AG04449 (cell line): ENCODE data around the gene SLC27A2.

ENCODE experiments used
- CTCF ChIA-PET: fragments of 350-600 bp; formaldehyde crosslinking; extraction: SDS; loops from one replicate; lab custom pipeline; 2021; ENCODE audit warnings: antibody characterized with exemption; lab: Yijun Ruan, JAX
- POLR2A ChIA-PET: fragments of 400-600, 350-600 bp; formaldehyde crosslinking; extraction: SDS; loops from one replicate; lab custom pipeline; 2020; ENCODE audit warnings: antibody characterized with exemption, inconsistent platforms; lab: Yijun Ruan, JAX
- DNase-seq: peaks from one replicate; pipeline ENCODE4 v3.0.0-alpha.2; 2010; ENCODE audit warnings: low read depth, low spot score
- H3K4me3 ChIP-seq: 2 replicates; pipeline ENCODE4 v1.5.1; 2011; ENCODE audit warnings: low read depth, mild to moderate bottlenecking, control low read depth, low read length
- TF ChIP-seq, protein P1 (sequence below): IDR thresholded peaks from one replicate; pipeline ENCODE4 v1.5.1; 2011; ENCODE audit warnings: mild to moderate bottlenecking, moderate library complexity, low read length, control low read depth, inconsistent platforms; ENCODE audit not compliant: insufficient read depth; ENCODE audit errors: missing control alignments

SLC27A2 gene

GRCh38 chr15:50138391-50138790 is 43.6 kb upstream of the SLC27A2 start:
- TF ChIP-seq, protein P1, sequence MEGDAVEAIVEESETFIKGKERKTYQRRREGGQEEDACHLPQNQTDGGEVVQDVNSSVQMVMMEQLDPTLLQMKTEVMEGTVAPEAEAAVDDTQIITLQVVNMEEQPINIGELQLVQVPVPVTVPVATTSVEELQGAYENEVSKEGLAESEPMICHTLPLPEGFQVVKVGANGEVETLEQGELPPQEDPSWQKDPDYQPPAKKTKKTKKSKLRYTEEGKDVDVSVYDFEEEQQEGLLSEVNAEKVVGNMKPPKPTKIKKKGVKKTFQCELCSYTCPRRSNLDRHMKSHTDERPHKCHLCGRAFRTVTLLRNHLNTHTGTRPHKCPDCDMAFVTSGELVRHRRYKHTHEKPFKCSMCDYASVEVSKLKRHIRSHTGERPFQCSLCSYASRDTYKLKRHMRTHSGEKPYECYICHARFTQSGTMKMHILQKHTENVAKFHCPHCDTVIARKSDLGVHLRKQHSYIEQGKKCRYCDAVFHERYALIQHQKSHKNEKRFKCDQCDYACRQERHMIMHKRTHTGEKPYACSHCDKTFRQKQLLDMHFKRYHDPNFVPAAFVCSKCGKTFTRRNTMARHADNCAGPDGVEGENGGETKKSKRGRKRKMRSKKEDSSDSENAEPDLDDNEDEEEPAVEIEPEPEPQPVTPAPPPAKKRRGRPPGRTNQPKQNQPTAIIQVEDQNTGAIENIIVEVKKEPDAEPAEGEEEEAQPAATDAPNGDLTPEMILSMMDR = no peak
- ChIA-PET POLR2A (no interaction called here), CTCF (interaction anchor here (0.9 to 1.2 kb wide), 3 partner anchors 8 to 903 kb away, joined by 3 to 6 read pairs (median 4); no protein-coding TSS in a partner anchor)
- H3K4me3 ChIP-seq = no peak overlapping the region
- DNase-seq = no peak

- no peak for DNase-seq
- POLR2A ChIA-PET = no interaction called here
- TF ChIP-seq, protein P1 = no peak
- CTCF ChIA-PET = interaction anchor here (1.1 kb wide), 1 partner anchor 8 kb away, joined by 3 read pairs; no protein-coding TSS in a partner anchor
- no peak overlapping the region for H3K4me3 ChIP-seq
Measured at GRCh38 chr15:50140098-50140497, 41.9 kb upstream of the SLC27A2 start.

- CTCF ChIA-PET = interaction anchor here (2.0 kb wide), 1 partner anchor 175 kb away, joined by 8 read pairs; no protein-coding TSS in a partner anchor
- POLR2A ChIA-PET = no interaction called here
- TF ChIP-seq, protein P1 = no peak
- H3K4me3 ChIP-seq = no peak overlapping the region
- no peak for DNase-seq
Measured at GRCh38 chr15:50140983-50141382, 41.0 kb upstream of the SLC27A2 start.

- ChIA-PET CTCF (interaction anchor here (1.8 to 2.0 kb wide), 2 partner anchors 174 to 906 kb away, joined by 8 to 9 read pairs; no protein-coding TSS in a partner anchor), POLR2A (no interaction called here)
- DNase-seq = no peak
- H3K4me3 ChIP-seq = no peak overlapping the region
- TF ChIP-seq, protein P1 = no peak
Measured at GRCh38 chr15:50141856-50142255, 40.1 kb upstream of the SLC27A2 start.

DNA sequence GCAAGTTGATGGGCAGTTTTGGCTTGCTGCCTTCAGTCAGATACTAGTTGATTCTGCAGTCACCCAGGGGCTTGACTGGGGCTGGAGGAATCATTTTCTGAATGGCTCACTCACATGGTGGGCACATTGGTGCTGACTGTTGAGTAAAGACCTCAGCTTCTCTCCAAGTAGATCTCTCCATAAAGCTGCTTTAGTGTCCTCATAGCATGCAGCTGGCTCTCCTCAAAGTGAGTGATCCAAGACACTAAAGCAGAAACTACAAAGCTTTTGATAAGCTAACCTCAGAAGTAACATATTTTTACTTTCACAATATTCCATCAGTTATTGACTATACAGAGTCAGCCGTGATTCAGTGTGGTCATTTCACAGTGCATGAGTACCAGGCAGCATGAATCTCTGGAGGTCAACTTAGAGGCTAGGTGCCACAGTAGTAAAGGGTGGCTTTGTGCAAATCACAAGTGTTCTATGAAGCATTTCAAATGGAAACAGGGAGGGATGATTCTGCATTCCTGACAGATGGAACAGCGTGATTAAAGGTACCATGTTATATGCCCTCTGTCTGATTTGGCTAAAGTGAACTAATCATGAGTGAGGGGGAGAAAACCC is 38.6 kb upstream of the SLC27A2 start:
- no peak for DNase-seq
- ChIA-PET CTCF (interaction anchor here (0.6 to 1.8 kb wide), 3 partner anchors 173 to 911 kb away, joined by 3 to 9 read pairs (median 3); no protein-coding TSS in a partner anchor), POLR2A (no interaction called here)
- TF ChIP-seq, protein P1 = no peak
- H3K4me3 ChIP-seq = no peak overlapping the region

DNA sequence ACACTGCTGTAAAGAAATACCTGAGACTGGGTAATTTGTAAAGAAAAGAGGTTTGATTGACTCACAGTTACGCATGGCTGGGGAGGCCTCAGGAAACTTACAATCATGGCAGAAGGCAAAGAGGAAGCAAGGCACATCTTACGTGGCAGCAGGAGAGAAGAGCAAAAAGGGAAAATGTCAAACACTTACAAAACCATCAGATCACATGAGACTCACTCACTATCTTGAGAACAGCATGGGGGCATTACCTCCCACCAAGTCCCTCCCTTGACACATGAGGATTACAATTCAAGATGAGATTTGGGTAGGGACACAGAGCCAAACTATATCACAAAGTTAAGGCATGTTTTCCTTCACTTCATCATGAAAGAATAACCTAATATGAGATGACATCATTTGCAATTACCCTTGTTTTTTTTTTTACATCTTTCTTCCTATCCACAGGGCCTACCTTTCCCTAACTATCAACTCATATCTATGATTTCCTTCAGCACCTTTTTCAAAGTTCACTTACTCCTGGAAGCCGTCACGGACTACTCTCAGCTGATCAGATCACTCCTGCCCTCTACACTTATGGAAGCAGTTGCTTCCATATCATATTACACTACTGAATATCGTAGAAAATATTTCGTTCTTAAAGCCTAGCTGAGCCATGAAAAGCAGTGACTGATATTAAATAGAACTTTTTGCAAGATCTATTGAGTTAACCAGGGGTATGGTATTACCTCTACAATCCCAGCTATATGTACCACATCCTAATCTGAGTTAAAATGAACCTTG is 37.5 kb upstream of the SLC27A2 start:
- no peak overlapping the region for H3K4me3 ChIP-seq
- ChIA-PET CTCF (interaction anchor here (0.6 to 2.8 kb wide), 39 partner anchors 8 to 1790 kb away, joined by 3 to 21 read pairs (median 3); partner anchors contain the start of gene FGF7), POLR2A (interaction anchor here (0.6 kb wide), 1 partner anchor 158 kb away, joined by 3 read pairs; no protein-coding TSS in a partner anchor)
- DNase-seq = no peak
- TF ChIP-seq, protein P1 = no peak
